ENCODE results near the gene DTD1.

The DTD1 gene

GRCh38 chr20:18585134-18585533 is 2.7 kb upstream of the DTD1 start:
- no peaks in the 10 kb centered on the region for H3K9me3 Mint-ChIP-seq
- H3K4me1 Mint-ChIP-seq = peaks cover 13% of the 10 kb centered on the region
- peaks cover 11% of the 10 kb centered on the region for H3K27me3 Mint-ChIP-seq
- ATAC-seq (ENCODE audit: low read depth) (no peak), DNase-seq (ENCODE audit: low spot score in 2 of 2) (no peak)
- H3K36me3 Mint-ChIP-seq = no peaks in the 10 kb centered on the region
- H3K4me3 Mint-ChIP-seq = no peak overlapping the region
- H3K27ac Mint-ChIP-seq = no peak overlapping the region

GRCh38 chr20:18588574-18588933 is 700 bp downstream of the DTD1 start:
- ATAC-seq (ENCODE audit: low read depth) = no peak
- peaks cover 6% of the 10 kb centered on the region for H3K27me3 Mint-ChIP-seq
- H3K27ac Mint-ChIP-seq = peak overlapping the region; percentile 93
- H3K9me3 Mint-ChIP-seq = no peaks in the 10 kb centered on the region
- DNase-seq (ENCODE audit: low spot score in 2 of 2) = no peak
- no peaks in the 10 kb centered on the region for H3K36me3 Mint-ChIP-seq
- H3K4me3 Mint-ChIP-seq = peak overlapping the region; percentile 88
- H3K4me1 Mint-ChIP-seq = peaks cover 13% of the 10 kb centered on the region

DNA sequence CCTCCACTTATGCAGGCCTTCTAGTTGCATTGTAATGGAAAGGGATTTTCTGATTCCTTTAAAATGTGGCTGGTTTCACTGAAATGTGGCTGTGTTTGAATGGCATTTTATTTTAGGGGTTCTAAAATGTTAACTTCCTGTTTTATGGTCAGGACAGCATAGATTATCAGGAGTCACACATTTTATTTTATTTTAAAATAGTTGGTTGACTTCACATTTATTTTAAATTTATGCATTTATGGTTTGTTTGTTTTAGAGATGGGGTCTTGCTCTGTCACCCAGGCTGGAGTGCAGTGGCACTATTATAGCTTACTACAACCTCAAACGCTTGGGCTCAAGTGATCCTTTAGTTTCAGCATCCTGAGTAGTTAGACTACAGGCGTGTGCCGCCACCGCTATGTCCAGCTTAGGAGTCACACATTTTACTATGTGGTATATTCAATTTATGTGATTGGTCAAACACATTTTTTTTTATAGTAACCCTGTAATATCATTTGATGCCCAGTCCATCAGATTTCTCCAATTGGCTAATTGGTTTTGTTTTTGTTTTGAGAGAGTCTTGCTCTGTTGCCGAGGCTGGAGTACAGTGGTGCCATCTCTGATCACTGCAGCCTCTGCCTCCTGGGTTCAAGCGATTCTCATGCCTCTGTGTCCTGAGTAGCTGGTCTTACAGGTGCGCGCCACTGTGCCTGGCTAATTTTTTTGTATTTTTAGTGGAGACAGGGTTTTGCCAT is 2.3 kb downstream of the DTD1 start:
- DNase-seq (ENCODE audit: low spot score in 2 of 2) (no peak), ATAC-seq (ENCODE audit: low read depth) (no peak)
- no peaks in the 10 kb centered on the region for H3K27me3 Mint-ChIP-seq
- H3K36me3 Mint-ChIP-seq = peaks cover 4% of the 10 kb centered on the region
- peaks cover 13% of the 10 kb centered on the region for H3K4me1 Mint-ChIP-seq
- H3K9me3 Mint-ChIP-seq = no peaks in the 10 kb centered on the region
- no peak overlapping the region for H3K4me3 Mint-ChIP-seq
- peak overlapping the region; percentile 93 for H3K27ac Mint-ChIP-seq

DNA sequence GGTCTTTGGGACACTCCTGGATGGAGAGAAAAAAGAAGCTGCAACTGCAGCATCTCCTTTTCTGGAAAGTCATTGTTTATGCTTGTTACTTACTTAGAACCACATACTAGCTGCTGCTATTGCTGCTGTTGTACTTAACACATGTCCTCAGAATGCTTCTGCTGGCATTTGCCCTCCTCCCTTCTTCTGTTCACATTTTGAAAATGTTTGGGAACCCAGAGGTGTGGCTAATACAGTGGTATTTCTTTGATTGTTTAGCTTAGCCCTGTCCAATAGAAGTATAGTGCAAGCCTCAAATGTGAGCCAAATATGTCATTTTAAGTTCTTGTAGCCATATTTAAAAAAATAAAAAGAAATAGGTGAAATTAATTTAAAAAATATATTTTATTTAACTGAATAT is 8.4 kb downstream of the DTD1 start:
- DNase-seq (ENCODE audit: low spot score in 2 of 2) (no peak), ATAC-seq (ENCODE audit: low read depth) (no peak)
- H3K27me3 Mint-ChIP-seq = no peaks in the 10 kb centered on the region
- H3K4me1 Mint-ChIP-seq = no peaks in the 10 kb centered on the region
- no peak overlapping the region for H3K4me3 Mint-ChIP-seq
- H3K9me3 Mint-ChIP-seq = no peaks in the 10 kb centered on the region
- no peak overlapping the region for H3K27ac Mint-ChIP-seq
- H3K36me3 Mint-ChIP-seq = peaks cover 18% of the 10 kb centered on the region

- H3K36me3 Mint-ChIP-seq = peaks cover 17% of the 10 kb centered on the region
- no peak overlapping the region for H3K4me3 Mint-ChIP-seq
- no peak overlapping the region for H3K27ac Mint-ChIP-seq
- DNase-seq (ENCODE audit: low spot score in 2 of 2) = no peak
- peaks cover 5% of the 10 kb centered on the region for H3K4me1 Mint-ChIP-seq
- no peaks in the 10 kb centered on the region for H3K27me3 Mint-ChIP-seq
- H3K9me3 Mint-ChIP-seq = no peaks in the 10 kb centered on the region
- ATAC-seq (ENCODE audit: low read depth) = no peak
Measured at GRCh38 chr20:18609741-18610140, 21.9 kb downstream of the DTD1 start.

DNA sequence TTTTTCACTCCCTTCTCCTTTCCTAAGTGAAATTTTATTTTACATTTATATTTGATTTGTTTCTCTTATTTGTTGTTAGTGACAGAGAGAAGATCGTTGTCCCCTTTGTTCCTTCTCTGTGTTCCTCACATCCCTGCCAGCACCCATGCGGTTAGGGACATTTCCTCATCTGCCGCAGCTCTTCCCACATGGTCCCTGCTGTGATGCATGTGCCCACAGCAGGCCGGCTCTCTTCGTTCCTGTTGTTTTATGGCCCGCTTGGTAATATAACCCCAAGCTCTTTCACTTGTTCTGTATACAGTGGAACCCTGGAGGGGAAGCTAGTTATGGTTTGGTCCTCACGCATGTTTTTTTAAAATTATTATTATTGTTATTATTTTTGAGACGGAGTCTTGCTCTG is 23.6 kb downstream of the DTD1 start:
- Mint-ChIP-seq H3K4me1 (peaks cover 7% of the 10 kb centered on the region), H3K4me3 (no peak overlapping the region), H3K27me3 (no peaks in the 10 kb centered on the region), H3K27ac (no peak overlapping the region), H3K36me3 (peaks cover 24% of the 10 kb centered on the region), H3K9me3 (no peaks in the 10 kb centered on the region)
- ATAC-seq (ENCODE audit: low read depth) (no peak), DNase-seq (ENCODE audit: low spot score in 2 of 2) (no peak)

GRCh38 chr20:18613553-18613952 is 25.7 kb downstream of the DTD1 start:
- H3K36me3 Mint-ChIP-seq = peaks cover 36% of the 10 kb centered on the region
- no peaks in the 10 kb centered on the region for H3K9me3 Mint-ChIP-seq
- DNase-seq (ENCODE audit: low spot score in 2 of 2) = no peak
- no peaks in the 10 kb centered on the region for H3K27me3 Mint-ChIP-seq
- no peak overlapping the region for H3K4me3 Mint-ChIP-seq
- no peak overlapping the region for H3K27ac Mint-ChIP-seq
- peaks cover 7% of the 10 kb centered on the region for H3K4me1 Mint-ChIP-seq
- no peak for ATAC-seq (ENCODE audit: low read depth)

DNA sequence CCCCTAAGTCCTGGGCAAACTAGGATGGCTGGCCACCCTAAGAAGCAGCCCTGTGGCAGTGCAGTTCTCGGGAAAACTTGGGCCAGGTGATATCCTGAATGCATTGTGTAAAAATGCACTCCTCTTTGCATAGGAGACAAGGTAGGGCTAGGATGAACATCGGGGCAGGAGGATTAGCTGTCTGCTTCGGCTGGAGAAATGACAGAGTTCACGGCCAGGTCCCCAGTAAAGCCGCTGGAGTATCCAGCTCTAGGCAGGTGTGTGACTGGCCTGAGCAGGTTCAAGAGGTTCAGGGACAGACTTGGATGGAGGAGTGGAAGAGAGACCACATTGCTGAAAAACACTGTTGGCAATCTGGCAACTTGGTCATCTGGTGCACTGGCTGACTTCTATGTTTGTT is 26.4 kb downstream of the DTD1 start:
- no peak overlapping the region for H3K4me3 Mint-ChIP-seq
- H3K9me3 Mint-ChIP-seq = no peaks in the 10 kb centered on the region
- peaks cover 36% of the 10 kb centered on the region for H3K36me3 Mint-ChIP-seq
- H3K27ac Mint-ChIP-seq = no peak overlapping the region
- ATAC-seq (ENCODE audit: low read depth) (no peak), DNase-seq (ENCODE audit: low spot score in 2 of 2) (no peak)
- H3K4me1 Mint-ChIP-seq = peaks cover 7% of the 10 kb centered on the region
- H3K27me3 Mint-ChIP-seq = no peaks in the 10 kb centered on the region

DNA sequence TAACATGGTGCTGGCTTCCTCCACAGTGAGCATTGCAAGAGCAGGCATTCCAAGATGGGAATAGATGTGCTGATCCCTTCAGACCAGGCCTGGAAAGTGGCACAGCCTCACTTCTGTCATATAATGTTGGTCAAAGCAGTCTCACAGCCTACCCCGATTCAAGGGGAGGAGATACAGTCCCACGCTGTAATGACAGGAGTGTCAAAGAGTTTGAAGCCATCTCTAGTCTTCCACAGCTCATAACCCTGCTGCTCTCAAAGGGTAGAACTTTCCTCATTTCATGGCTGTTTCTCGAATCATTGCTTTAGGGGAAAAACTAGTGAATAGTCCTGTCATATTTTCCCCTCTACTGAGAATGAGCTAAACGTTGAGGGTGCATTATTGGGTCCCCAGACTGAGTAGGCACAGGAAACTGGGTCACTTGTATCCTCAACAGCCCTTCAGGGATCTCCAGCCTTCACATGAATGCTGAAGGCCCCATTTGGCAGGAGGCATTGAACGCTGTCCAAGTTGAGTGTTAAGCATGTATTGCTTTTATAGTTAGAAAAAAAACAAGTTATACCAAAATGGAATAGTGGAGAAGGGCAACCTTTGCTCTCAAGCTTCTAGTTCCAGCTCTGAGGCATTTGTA is 27.3 kb downstream of the DTD1 start:
- H3K9me3 Mint-ChIP-seq = no peaks in the 10 kb centered on the region
- ATAC-seq (ENCODE audit: low read depth) = no peak

GRCh38 chr20:18621004-18621403 is 33.1 kb downstream of the DTD1 start:
- H3K4me3 Mint-ChIP-seq = no peak overlapping the region
- ATAC-seq (ENCODE audit: low read depth) (no peak), DNase-seq (ENCODE audit: low spot score in 2 of 2) (no peak)
- H3K27me3 Mint-ChIP-seq = no peaks in the 10 kb centered on the region
- H3K4me1 Mint-ChIP-seq = no peaks in the 10 kb centered on the region
- no peak overlapping the region for H3K27ac Mint-ChIP-seq
- peaks cover 19% of the 10 kb centered on the region for H3K36me3 Mint-ChIP-seq
- no peaks in the 10 kb centered on the region for H3K9me3 Mint-ChIP-seq

More for the DNA sequence above, 27.3 kb downstream of the DTD1 start:
- Mint-ChIP-seq H3K4me3 (no peak overlapping the region), H3K27ac (no peak overlapping the region), H3K4me1 (peaks cover 7% of the 10 kb centered on the region), H3K27me3 (no peaks in the 10 kb centered on the region), H3K36me3 (peaks cover 31% of the 10 kb centered on the region)
- no peak for DNase-seq (ENCODE audit: low spot score in 2 of 2)

DNA sequence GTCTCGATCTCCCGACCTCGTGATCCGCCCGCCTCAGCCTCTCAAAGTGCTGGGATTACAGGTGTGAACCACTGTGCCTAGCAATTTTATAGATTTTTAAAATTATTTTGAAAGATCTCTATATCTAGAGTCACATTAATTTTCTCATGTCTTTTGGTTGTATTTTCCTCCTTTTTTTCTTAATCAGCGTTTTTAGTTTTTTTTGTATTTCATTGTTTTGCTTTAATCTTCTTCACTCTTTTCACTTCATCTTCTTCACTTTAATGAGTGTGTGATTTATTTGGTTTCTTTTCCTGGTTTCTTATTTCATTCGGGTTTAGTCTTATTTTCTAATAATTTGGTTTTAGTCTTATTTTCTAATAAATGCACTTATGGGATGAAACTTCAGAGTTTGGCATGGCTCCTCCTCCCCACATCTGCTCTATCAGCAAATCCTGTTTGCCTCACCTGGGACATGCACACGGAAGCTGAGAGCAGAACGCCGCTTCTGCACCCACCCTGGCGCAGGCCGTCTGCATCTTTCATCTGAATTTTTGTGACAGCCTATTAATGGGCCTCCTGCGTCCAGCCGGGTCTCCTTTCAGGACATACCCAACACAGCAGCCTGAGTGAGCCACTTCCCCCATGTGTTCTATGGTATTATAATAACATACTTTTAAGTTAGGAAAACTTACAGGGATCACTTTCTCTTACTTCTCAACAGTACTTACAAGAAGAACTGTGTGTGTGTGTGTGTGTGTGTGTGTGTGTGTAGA is 35.5 kb downstream of the DTD1 start:
- Mint-ChIP-seq H3K4me1 (no peaks in the 10 kb centered on the region), H3K4me3 (no peak overlapping the region), H3K9me3 (no peaks in the 10 kb centered on the region), H3K27ac (no peak overlapping the region), H3K27me3 (no peaks in the 10 kb centered on the region), H3K36me3 (peaks cover 6% of the 10 kb centered on the region)
- ATAC-seq (ENCODE audit: low read depth) (no peak), DNase-seq (ENCODE audit: low spot score in 2 of 2) (no peak)

DNA sequence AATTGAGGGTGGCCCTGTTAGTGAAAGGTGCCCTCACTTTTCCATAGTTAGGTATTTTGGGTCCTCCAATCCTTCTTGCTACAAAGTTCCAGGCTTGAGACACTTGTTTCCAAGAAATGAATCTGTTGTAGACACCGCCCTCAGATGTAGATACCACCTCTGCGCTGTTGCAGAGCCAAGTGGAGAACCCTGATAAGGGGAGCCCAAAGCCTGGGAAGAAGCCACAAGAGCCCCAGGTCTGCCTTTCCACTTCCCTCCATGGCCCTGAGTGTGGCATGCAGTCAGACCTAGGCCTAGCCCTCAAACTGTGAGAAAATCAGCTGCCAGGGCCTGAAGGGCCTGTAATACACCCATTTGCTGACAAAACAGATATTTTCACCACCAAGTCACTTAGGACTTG is 37.1 kb downstream of the DTD1 start:
- Mint-ChIP-seq H3K27me3 (no peaks in the 10 kb centered on the region), H3K4me1 (no peaks in the 10 kb centered on the region), H3K36me3 (peaks cover 6% of the 10 kb centered on the region), H3K9me3 (no peaks in the 10 kb centered on the region), H3K27ac (no peak overlapping the region), H3K4me3 (no peak overlapping the region)
- no peak for ATAC-seq (ENCODE audit: low read depth)
- no peak for DNase-seq (ENCODE audit: low spot score in 2 of 2)

DNA sequence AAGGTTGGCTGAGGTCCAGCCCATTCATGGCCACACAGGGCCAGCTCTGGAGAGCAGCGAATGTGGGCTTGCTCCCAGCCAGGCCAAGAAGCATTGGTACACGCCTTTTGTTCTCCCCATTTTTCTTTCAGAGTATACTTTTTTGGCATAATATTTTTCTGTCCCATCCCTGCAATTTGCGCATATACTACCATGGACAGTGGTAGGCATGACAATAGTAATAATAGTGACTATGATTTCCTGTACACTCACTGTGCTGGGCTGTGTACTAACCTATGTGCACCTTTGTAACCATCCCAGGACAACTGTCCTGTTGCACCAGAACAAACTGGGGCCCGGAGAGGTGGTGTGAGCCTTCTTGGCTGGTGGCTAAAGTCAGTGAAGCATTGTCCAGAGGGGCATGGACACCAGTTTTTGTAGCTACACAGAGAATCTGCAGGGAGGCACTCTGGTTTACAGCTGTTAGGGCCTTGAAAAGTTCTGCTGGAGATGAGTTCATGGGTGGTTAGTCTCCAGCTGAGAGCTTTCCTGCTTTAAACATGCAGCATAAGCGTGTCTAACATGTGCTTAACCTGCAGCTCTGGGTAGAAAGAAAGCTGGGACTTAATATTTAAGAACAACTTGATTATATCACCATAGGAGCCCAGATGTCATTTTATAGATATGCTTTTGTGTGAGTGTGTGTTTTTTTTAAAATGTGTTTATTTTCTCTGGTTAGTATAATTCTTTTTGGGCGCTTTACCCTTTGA is 38.2 kb downstream of the DTD1 start:
- ATAC-seq (ENCODE audit: low read depth) = no peak
- Mint-ChIP-seq H3K4me1 (no peaks in the 10 kb centered on the region), H3K27me3 (no peaks in the 10 kb centered on the region), H3K27ac (no peak overlapping the region), H3K9me3 (no peaks in the 10 kb centered on the region), H3K36me3 (peaks cover 7% of the 10 kb centered on the region), H3K4me3 (no peak overlapping the region)
- no peak for DNase-seq (ENCODE audit: low spot score in 2 of 2)

DNA sequence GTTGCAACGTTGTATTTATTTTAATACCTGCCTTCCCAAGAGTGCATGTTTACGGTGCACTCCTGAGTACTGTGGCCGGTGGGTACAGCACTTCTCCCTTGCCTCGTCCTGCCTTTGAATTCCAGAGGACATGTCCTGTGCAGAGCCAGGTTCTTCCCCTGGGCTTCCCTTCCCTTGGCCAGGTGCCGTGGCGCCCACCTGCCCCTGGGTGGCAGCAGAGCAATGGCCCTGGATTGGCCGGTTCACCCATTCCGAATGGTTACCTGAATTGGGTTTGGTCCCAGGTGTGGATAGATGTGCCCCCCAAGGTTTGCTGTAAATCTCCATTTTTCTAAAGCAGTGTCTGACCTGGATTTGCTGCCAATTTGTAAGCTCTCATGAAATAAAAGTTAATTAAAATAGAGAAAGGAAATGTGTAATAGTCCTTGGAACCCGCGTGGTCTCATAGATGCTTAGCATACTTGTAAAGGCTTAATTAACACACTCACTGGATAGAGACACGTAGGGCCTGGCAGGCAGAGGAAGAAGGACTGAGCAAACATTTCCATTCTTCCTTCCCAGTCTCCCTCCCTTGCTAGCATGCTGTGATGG is 40.6 kb downstream of the DTD1 start:
- Mint-ChIP-seq H3K27me3 (no peaks in the 10 kb centered on the region), H3K36me3 (peaks cover 9% of the 10 kb centered on the region), H3K4me3 (no peak overlapping the region), H3K9me3 (no peaks in the 10 kb centered on the region), H3K4me1 (peaks cover 9% of the 10 kb centered on the region), H3K27ac (no peak overlapping the region)
- DNase-seq (ENCODE audit: low spot score in 2 of 2) = peak in 1 of 2 donors; percentile 32
- peak; percentile 28 for ATAC-seq (ENCODE audit: low read depth)
